GM18526 (cell line): ENCODE measurements around the gene APEH.

Experiments
- POLR2A ChIP-seq: IDR thresholded peaks from 3 replicates; pipeline ENCODE4 v1.6.1; 2011; ENCODE audit not compliant: insufficient read length; ENCODE audit errors: extremely low read depth

APEH gene

DNA sequence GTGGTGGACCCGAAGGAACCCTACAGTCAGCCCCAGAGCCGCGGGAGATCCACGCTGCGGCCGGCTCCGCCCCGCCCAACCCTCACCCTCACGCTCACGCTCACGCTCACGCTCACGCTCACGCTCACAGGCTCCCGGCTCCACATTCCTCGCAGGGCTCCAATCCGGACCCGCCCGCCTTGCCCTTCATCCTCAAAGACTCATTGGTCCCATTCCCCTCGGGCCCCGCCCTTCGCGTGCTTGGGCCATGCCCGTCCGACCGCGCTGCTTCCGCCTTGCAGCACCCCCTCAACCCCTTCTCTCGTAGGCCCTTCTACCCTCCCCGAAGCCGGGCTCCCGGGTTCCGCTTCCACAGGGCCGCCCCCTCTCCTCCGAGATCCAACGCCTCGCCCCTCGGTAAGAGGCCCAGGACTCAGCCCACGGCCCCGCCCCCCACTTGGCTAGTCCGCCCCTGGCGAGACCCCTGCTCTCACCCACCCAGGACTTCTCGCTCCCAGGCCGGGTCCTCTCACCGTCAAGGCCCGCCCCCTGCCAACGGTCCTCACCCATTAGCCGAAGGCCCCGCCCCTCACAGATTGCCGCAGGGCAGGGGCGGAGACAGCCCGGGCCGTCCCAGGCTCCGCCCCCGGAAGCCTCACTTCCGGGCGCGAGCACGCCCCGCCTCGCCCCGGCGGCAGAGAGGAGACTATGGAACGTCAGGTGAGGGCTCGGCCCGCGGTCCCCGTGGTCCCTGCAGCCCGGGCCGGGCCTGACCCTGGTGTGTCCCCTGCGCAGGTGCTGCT lies at the start of gene APEH:
APEH (plus strand) TSS at position 637 of the 782 bp plus-strand sequence; CDS start at position 688, 51 bp downstream.
- peak; percentile 89 for TF ChIP-seq POLR2A

DNA sequence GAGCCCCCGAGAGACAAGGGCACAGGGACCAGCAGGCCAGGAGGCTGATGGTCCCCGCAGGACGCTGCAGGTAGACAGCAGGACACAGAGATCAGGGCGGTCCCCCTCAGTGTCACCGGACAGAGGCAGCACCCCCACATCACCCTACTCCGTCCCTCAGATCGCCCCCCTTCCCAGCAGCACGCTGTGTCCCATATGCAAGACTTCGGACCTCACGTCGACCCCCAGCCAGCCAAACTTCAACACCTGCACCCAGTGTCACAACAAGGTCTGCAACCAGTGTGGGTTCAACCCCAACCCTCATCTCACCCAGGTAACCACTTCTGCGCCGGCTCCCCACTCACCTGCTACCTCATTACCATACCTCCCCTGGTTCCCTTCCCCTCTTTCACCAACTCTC lies 49.1 kb upstream of the APEH start:
- TF ChIP-seq POLR2A = no peak

DNA sequence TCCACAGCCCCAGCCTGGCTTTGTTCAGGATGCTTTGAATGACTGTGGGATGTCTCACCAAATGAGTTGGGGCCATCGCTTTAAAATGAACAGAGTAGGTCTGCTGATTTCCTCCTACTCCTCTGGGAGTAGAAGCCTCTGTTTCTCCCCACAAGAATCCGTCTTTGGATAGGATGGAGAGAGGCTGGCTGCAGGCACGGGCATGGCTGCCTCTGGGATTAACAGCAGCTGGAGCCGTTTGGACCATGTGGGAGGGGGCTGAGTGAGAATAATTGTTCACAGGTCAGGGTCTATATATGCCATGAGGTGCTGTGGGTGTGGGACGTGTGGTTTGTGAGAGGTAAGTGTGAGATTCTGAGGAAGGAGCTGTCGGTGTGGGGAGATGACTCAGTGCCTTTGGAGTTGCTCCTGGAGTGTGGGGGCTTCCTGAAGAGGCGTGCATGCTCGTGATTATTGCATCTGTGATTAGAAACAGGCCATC lies 48.0 kb upstream of the APEH start:
- TF ChIP-seq POLR2A = no peak

- no peak for TF ChIP-seq POLR2A
Measured at GRCh38 chr3:49626796-49627195, 47.4 kb upstream of the APEH start.

GRCh38 chr3:49627634-49628033 lies 46.5 kb upstream of the APEH start:
- TF ChIP-seq POLR2A = no peak

- no peak for TF ChIP-seq POLR2A
Measured at GRCh38 chr3:49628249-49628648, 45.9 kb upstream of the APEH start.

DNA sequence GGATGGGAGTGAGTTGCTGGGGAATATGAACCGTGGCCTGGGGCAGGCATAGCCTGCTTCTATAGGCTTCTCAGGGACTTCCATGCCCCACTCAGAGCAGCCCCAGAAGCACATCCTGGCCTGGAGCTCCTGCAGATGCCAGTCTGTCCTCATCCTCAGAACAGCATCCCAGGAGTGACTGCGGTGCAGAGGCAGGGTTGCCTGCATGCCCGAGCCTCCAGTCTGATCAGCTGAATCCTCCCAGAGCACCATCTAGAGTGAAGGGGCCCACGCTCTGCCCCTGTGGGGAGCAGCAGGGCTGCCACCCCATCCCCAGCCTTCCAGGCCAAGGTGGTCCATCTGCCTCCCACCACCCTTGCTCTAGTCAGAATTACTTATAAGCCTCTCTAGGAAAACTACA lies 44.7 kb upstream of the APEH start:
- TF ChIP-seq POLR2A = no peak

- TF ChIP-seq POLR2A = no peak
Measured at GRCh38 chr3:49629866-49630265, 44.3 kb upstream of the APEH start.

DNA sequence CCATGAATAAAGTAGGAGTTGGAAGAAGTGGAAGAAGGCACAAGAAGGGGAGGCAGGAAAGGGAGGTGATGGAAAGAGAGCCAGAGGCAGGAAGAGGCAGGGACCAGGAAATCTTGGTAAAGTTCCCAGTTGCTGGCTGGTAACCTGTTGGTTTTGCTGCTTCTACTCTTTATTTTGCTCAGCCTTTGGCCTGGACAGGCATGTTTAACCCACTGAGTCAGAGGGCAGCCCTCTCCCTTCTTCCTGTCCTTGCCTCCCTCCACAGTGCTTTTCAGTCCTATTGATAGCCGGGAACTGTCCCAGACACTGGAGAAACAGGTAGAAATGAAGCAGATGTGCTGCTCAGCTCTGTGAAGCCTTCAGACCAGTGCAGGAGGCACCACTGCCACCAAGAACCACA lies 43.4 kb upstream of the APEH start:
- no peak for TF ChIP-seq POLR2A

GRCh38 chr3:49634736-49635135 lies 39.4 kb upstream of the APEH start:
- no peak for TF ChIP-seq POLR2A

- TF ChIP-seq POLR2A = no peak
Measured at GRCh38 chr3:49636883-49637609, 37.1 kb upstream of the APEH start.

GRCh38 chr3:49638445-49638844 lies 35.7 kb upstream of the APEH start:
- no peak for TF ChIP-seq POLR2A

DNA sequence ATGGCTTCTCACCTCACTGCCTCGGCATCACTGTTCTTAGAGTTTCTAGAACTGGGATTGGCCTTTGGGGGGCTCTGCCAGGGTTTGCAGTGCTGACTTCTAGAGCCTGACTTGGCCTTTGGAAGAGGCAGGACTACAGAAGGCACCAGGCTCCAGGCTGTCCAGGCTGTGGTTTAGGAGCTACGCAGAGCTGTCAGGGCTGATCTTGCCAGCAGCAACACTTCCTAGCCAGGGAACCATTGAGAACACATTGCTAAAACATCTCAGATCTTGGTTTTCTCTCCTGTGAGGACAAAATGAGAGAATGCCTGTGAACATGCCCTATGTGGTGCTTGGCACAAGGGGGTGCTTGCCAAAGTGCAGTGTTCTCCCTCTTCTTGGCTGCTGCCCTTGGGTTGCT lies 34.6 kb upstream of the APEH start:
- TF ChIP-seq POLR2A = no peak

GRCh38 chr3:49641292-49641691 lies 32.9 kb upstream of the APEH start:
- no peak for TF ChIP-seq POLR2A

GRCh38 chr3:49641921-49642707 lies 32.0 kb upstream of the APEH start:
- TF ChIP-seq POLR2A = no peak
